Uterus (tissue), 4 donors: ENCODE results near the gene CHAF1A. TPM values are rescaled to one million over a fixed set of nuclear protein-coding genes. Genes with fewer than 3 reads are reported as not detected.

Experiments
- DNase-seq, 2 donors: peaks; one replicate each; pipeline ENCODE4 v3.0.0-alpha.2; 2019 to 2020
- H3K27ac ChIP-seq, 2 donors: fragments of 200-600 bp; sonication (generic); 1 replicate in 1 of 2; 2 replicates in 1 of 2; pipeline ENCODE4 v1.5.1; 2016 to 2018
- H3K27me3 ChIP-seq, 2 donors: fragments of 200-600 bp; sonication (generic); one replicate each; pipeline ENCODE4 v1.5.1; 2018 to 2019; ENCODE audit warnings: control low read depth in 1 of 2
- H3K36me3 ChIP-seq, 2 donors: fragments of 200-600 bp; sonication (generic); one replicate each; pipeline ENCODE4 v1.5.1; 2019; ENCODE audit warnings: control low read depth in 1 of 2
- H3K4me1 ChIP-seq, 2 donors: fragments of 200-600 bp; sonication (generic); one replicate each; pipeline ENCODE4 v1.5.1; 2018 to 2019; ENCODE audit warnings: control low read depth in 1 of 2
- H3K4me3 ChIP-seq, 2 donors: fragments of 200-600 bp; sonication (generic); 1 replicate in 1 of 2; 2 replicates in 1 of 2; pipeline ENCODE4 v1.5.1; 2018 to 2019; ENCODE audit warnings: mild to moderate bottlenecking in 1 of 2
- H3K9me3 ChIP-seq, 2 donors: fragments of 200-600 bp; sonication (generic); one replicate each; pipeline ENCODE4 v1.5.1; 2019; ENCODE audit warnings: control low read depth in 1 of 2
- POLR2A ChIP-seq, 2 donors: fragments of 450-650 bp; IDR thresholded peaks; one replicate each; pipeline ENCODE4 v1.6.1; 2016; ENCODE audit warnings: antibody characterized with exemption in 2 of 2, mild to moderate bottlenecking in 1 of 2, moderate library complexity in 1 of 2
- intact Hi-C: fragments of 100-400 bp; cut with DNase I; formaldehyde crosslinking; loops from one replicate; pipeline ENCODE4 v1.15.1; 2023; ENCODE audit warnings: low total_unique reads
- total RNA-seq, 4 donors: library from RNA; depleted of rRNA in 3 of 4; stranded (reverse); fragments of >200 nt in 3 of 4; gene quantifications; one replicate each; pipeline versions ENCODE4 v1.1.0 to v1.2.4, GENCODE V29; 2014 to 2023
- TF ChIP-seq, protein P1 (sequence below), 4 experiments: fragments of 200-600 bp in 2 of 4; fragments of 450-650 bp in 2 of 4; sonication (generic) in 2 of 4; IDR thresholded peaks; one replicate each; pipeline ENCODE4 v1.5.1; 2016 to 2019; ENCODE audit warnings: antibody characterized with exemption in 4 of 4, mild to moderate bottlenecking in 2 of 4, moderate library complexity in 1 of 4
- donor health status: DM: yes; HTN: yes; CAD: no.

CHAF1A gene
- total RNA-seq, 4 donors from 2014 or later: 0.59 to 12.9 (median 8.0) TPM

DNA sequence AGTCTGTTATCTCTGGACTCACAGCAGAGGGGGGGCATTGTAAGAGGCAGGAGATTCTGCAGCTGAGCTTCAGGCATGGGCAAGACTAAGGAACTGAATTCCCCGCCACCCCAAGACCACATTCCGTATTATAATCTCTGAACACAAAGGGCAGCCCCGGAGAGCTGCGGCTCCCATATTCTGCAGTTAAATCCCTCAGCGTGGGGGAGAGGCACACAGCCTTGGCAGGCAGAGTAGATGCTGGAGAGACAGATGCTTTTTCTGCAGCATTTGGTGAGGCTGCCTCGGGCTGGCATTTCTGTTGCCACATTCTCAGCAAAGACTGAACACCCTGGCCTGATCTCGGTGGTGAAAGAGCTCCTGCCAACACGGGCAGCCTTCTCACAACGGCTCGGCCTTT lies 12.9 kb downstream of the CHAF1A start:
- Histone ChIP-seq H3K4me3 (no peak overlapping the region), H3K27ac (peak overlapping the region; percentile 43 to 57), H3K36me3 (no peaks in the 10 kb centered on the region), H3K9me3 (no peaks in the 10 kb centered on the region), H3K27me3 (no peaks in the 10 kb centered on the region), H3K4me1 (no peaks in the 10 kb centered on the region)
- DNase-seq: peak in 1 of 2 donors; percentile 28
- TF ChIP-seq POLR2A (IDR thresholded peaks at IDR 0.05): no peak
- TF ChIP-seq, protein P1, sequence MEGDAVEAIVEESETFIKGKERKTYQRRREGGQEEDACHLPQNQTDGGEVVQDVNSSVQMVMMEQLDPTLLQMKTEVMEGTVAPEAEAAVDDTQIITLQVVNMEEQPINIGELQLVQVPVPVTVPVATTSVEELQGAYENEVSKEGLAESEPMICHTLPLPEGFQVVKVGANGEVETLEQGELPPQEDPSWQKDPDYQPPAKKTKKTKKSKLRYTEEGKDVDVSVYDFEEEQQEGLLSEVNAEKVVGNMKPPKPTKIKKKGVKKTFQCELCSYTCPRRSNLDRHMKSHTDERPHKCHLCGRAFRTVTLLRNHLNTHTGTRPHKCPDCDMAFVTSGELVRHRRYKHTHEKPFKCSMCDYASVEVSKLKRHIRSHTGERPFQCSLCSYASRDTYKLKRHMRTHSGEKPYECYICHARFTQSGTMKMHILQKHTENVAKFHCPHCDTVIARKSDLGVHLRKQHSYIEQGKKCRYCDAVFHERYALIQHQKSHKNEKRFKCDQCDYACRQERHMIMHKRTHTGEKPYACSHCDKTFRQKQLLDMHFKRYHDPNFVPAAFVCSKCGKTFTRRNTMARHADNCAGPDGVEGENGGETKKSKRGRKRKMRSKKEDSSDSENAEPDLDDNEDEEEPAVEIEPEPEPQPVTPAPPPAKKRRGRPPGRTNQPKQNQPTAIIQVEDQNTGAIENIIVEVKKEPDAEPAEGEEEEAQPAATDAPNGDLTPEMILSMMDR (IDR thresholded peaks at IDR 0.05): no peak
- intact Hi-C loops: no loop called here

DNA sequence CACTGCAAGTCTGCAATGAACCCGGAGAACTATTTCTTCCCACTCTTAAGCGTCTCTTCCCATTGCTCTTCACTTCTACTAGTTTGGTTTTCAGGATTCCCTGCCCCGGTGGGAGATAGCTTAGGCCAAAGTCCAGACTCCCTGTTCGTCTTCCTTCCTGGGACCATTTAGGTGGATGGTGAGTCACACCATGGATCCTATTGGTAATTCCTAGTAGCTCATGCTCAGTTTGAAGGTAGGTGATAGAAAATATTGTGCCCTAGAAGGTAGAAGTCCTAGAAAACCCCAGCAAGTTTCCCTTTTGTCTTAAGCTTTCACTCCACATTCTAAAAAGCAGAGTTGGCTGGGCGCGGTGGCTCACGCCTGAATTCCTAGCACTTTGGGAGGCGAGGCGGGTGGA lies 13.8 kb downstream of the CHAF1A start:
- TF ChIP-seq, protein P1 (IDR thresholded peaks at IDR 0.05): no peak
- no peak for TF ChIP-seq POLR2A (IDR thresholded peaks at IDR 0.05)
- no peaks in the 10 kb centered on the region for H3K9me3 ChIP-seq
- intact Hi-C loops: no loop called here
- no peaks in the 10 kb centered on the region for H3K27me3 ChIP-seq
- DNase-seq: no peak
- peak overlapping the region; percentile 43 to 57 for H3K27ac ChIP-seq
- H3K4me1 ChIP-seq: no peaks in the 10 kb centered on the region
- H3K4me3 ChIP-seq: no peak overlapping the region
- H3K36me3 ChIP-seq: no peaks in the 10 kb centered on the region

DNA sequence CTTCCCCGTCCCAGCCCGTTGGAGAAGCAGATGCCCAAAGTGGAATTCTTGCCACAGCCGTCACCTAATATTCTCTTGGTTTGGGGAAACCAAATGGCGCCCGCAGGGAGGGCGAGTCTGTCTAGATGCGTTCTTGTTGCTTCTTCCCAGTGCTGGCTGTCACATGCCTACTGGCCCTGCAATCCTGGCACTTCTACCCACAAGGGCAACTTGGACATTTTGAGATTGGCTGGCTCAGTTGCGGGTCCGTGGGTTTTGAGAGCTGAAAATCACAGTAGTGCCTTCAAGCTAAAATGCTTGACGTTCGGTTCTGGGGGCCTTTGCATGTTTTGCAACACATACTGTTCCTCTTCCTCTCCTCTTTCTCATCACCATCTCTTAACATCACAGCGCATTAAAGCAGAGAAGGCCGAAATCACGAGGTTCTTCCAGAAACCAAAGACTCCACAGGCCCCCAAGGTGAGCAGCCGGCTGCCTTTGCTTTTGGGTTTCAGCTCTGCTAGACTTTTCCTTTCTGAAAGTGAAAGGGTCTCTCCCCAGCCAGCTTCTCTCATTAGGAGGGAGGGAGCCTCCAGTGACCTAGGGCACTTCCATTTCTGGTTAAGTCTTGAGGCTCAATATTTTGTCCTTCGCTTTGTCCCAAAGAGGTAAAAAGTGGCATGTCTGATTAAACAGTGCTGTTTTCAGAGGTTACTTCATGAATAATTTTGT lies 21.1 kb downstream of the CHAF1A start:
- Histone ChIP-seq H3K36me3 (no peaks in the 10 kb centered on the region), H3K4me3 (no peak overlapping the region), H3K9me3 (no peaks in the 10 kb centered on the region), H3K4me1 (no peaks in the 10 kb centered on the region), H3K27ac (no peak overlapping the region), H3K27me3 (no peaks in the 10 kb centered on the region)
- intact Hi-C loops: no loop called here
- DNase-seq: no peak
- no peak for TF ChIP-seq POLR2A (IDR thresholded peaks at IDR 0.05)
- TF ChIP-seq, protein P1 (IDR thresholded peaks at IDR 0.05): no peak

DNA sequence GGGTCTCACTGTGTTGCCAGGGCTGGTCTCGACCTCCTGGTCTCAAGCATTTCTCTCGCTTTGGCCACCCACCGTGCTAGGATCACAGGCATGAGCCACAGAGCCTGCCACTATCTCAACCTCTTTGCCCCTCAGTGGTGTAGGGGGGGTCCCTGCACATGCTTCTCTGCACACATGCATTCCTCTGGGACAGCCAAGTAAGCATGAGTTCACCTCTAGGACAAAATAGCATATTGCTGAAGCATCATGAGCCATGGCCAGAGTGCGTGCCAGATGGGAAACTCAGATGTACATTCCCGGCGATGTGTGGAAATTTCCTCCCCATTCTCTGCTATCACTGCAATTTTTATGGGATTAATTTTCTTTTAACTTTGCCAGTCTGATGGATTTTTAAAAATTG lies 23.1 kb downstream of the CHAF1A start:
- Histone ChIP-seq H3K27me3 (no peaks in the 10 kb centered on the region), H3K9me3 (no peaks in the 10 kb centered on the region), H3K4me3 (no peak overlapping the region), H3K36me3 (no peaks in the 10 kb centered on the region), H3K4me1 (no peaks in the 10 kb centered on the region), H3K27ac (no peak overlapping the region)
- TF ChIP-seq, protein P1 (IDR thresholded peaks at IDR 0.05): no peak
- no peak for TF ChIP-seq POLR2A (IDR thresholded peaks at IDR 0.05)
- intact Hi-C loops: no loop called here
- DNase-seq: no peak

DNA sequence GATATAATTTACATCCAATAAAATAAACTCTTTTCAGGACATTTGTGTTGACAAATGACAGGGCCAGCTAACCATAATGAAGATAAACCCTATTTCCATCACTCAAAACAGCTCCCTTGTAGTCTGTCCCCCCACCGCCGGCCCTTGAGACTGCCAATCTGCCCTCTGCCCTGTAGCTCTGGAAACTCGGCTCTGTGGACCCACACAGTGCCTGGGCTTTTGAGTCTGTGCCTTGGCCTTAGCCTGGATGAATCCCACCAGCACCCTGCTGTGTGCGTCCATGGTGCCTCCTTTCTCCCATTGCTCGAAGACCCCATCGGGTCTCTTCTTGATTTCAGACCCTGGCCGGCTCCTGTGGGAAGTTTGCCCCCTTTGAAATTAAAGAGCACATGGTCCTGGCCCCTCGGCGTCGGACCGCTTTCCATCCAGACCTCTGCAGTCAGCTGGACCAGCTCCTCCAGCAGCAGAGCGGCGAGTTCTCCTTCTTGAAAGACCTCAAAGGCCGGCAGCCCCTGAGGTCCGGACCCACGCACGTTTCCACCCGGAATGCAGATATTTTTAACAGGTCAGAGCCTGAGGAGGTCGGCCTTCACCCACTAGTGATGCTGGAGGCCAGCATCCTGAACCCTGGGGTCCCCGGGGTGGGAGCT lies 26.0 kb downstream of the CHAF1A start:
- Histone ChIP-seq H3K27ac (no peak overlapping the region), H3K4me1 (no peaks in the 10 kb centered on the region), H3K36me3 (no peaks in the 10 kb centered on the region), H3K27me3 (no peaks in the 10 kb centered on the region), H3K9me3 (no peaks in the 10 kb centered on the region), H3K4me3 (no peak overlapping the region)
- DNase-seq: no peak
- TF ChIP-seq POLR2A (IDR thresholded peaks at IDR 0.05): no peak
- TF ChIP-seq, protein P1 (IDR thresholded peaks at IDR 0.05): no peak
- intact Hi-C loops: no loop called here
